K562 (cell line): ENCODE measurements around the gene CD164L2. TPM values are rescaled to one million over a fixed set of nuclear protein-coding genes. Genes with fewer than 3 reads are reported as not detected.

ENCODE experiments used
- ATAC-seq: fragments of 200-7000 bp; cut with Tn5 transposase; 3 replicates; pipeline ENCODE4 v1.9.1; 2020; ENCODE audit warnings: moderate library complexity
- BruUV-seq: library from RNA; stranded (reverse); fragments of 400-500 nt; replicated peaks from 2 replicates; lab custom pipeline; 2021; lab: Mats Ljungman, UMichigan
- CTCF ChIA-PET: fragments of 300-600 bp; formaldehyde crosslinking; extraction: SDS; loops from one replicate; lab custom pipeline; 2021; ENCODE audit warnings: low intra/inter-chr PET ratio; lab: Yijun Ruan, JAX
- POLR2A ChIA-PET: fragments of 300-600, 350-650 bp; sonication (Branson Sonifier 250); formaldehyde crosslinking; extraction: SDS; loops from one replicate; lab custom pipeline; 2021; ENCODE audit warnings: antibody characterized with exemption, inconsistent platforms; lab: Yijun Ruan, JAX
- DNase-seq, 4 experiments: peaks; one replicate each; pipeline versions ENCODE4 v3.0.0 to v3.0.0-alpha.2; 2011 to 2018; ENCODE audit warnings: low spot score in 3 of 4, mixed read lengths in 3 of 4; ENCODE audit errors: extremely low read depth in 1 of 4
- FAIRE-seq: peaks from 2 replicates; lab custom pipeline; 2011; peaks lifted over from hg19 to GRCh38; lab: Jason Lieb, UNC
- H2AFZ ChIP-seq: 2 replicates; pipeline ENCODE4 v1.6.0; 2011; ENCODE audit warnings: low read depth, low read length, control low read depth, inconsistent platforms
- H3K27ac ChIP-seq: fragments of 200-600 bp; 3 replicates; pipeline ENCODE4 v1.8.0; 2011; ENCODE audit warnings: low read depth, mild to moderate bottlenecking, control low read depth, inconsistent platforms, low read length, moderate library complexity, mixed read lengths; ENCODE audit errors: extremely low read depth
- H3K27me3 ChIP-seq, 2 experiments: fragments of 300-600 bp in 1 of 2; 2 replicates in 1 of 2; 3 replicates in 1 of 2; pipeline versions ENCODE4 v1.6.0 to v1.8.0; 2011; ENCODE audit warnings: inconsistent platforms in 2 of 2, low read length in 2 of 2, mild to moderate bottlenecking in 1 of 2, mixed read lengths in 1 of 2, moderate library complexity in 1 of 2; ENCODE audit not compliant: control insufficient read depth in 2 of 2, insufficient read depth in 2 of 2
- H3K36me3 ChIP-seq: fragments of 300-600 bp; 3 replicates; pipeline ENCODE4 v1.8.0; 2011; ENCODE audit warnings: mild to moderate bottlenecking, low read length, inconsistent platforms; ENCODE audit not compliant: control insufficient read depth, insufficient read depth
- H3K4me1 ChIP-seq, 2 experiments: fragments of 200-600 bp in 1 of 2; replicated peaks in 1 of 2; 2 replicates in 1 of 2; 3 replicates in 1 of 2; pipeline versions ENCODE4 v1.5.1 to v1.8.0; 2011; ENCODE audit warnings: inconsistent platforms in 2 of 2, low read length in 2 of 2, mild to moderate bottlenecking in 1 of 2, mixed read lengths in 1 of 2, moderate library complexity in 1 of 2; ENCODE audit not compliant: control insufficient read depth in 2 of 2, insufficient read depth in 2 of 2
- H3K4me2 ChIP-seq: 2 replicates; pipeline ENCODE4 v1.6.1; 2011; ENCODE audit warnings: low read length, control low read depth, inconsistent platforms, mixed read lengths; ENCODE audit not compliant: insufficient read depth
- H3K4me3 ChIP-seq: fragments of 200-600 bp; sonication (generic), shearing (Covaris generic); 2 replicates; pipeline ENCODE4 v1.5.1; 2016; ENCODE audit warnings: control low read depth, inconsistent platforms
- H3K79me2 ChIP-seq: fragments of 200-600 bp; 3 replicates; pipeline ENCODE4 v1.8.0; 2011; ENCODE audit warnings: low read length, inconsistent platforms; ENCODE audit not compliant: control insufficient read depth, insufficient read depth
- H3K9ac ChIP-seq, 2 experiments: 2 replicates each; pipeline versions ENCODE4 v1.6.0 to v1.6.1; 2011; ENCODE audit warnings: low read depth in 2 of 2, low read length in 2 of 2, control low read depth in 1 of 2, inconsistent platforms in 1 of 2, mild to moderate bottlenecking in 1 of 2, mixed read lengths in 1 of 2; ENCODE audit not compliant: insufficient read depth in 1 of 2
- H3K9me1 ChIP-seq: one replicate; pipeline ENCODE4 v1.6.0; 2011; ENCODE audit warnings: inconsistent platforms, mild to moderate bottlenecking, low read length, moderate library complexity; ENCODE audit not compliant: control insufficient read depth, insufficient read depth
- H3K9me3 ChIP-seq: replicated peaks from 2 replicates; pipeline ENCODE4 v1.5.1; 2011; ENCODE audit warnings: low read depth, low read length, inconsistent platforms; ENCODE audit not compliant: control insufficient read depth, insufficient read depth
- H4K20me1 ChIP-seq: replicated peaks from 2 replicates; pipeline ENCODE4 v1.6.1; 2011; ENCODE audit warnings: low read length, inconsistent platforms, mixed read lengths; ENCODE audit not compliant: control insufficient read depth, insufficient read depth
- ARID3B ChIP-seq: fragments of 250-450 bp; sonication (Bioruptor Pico); IDR thresholded peaks from 2 replicates; pipeline ENCODE4 v1.4.0; 2020; ENCODE audit warnings: borderline replicate concordance
- BCL6 ChIP-seq: fragments of 250-450 bp; sonication (Bioruptor Pico); IDR thresholded peaks from 2 replicates; pipeline ENCODE4 v1.4.0; 2020
- CAMTA2 ChIP-seq: fragments of 250-450 bp; sonication (Bioruptor Pico); conservative IDR thresholded peaks from 2 replicates; pipeline ENCODE4 v1.5.1; 2022
- CTBP1 ChIP-seq: fragments of 450-650 bp; IDR thresholded peaks from 2 replicates; pipeline ENCODE4 v1.6.1; 2016; ENCODE audit warnings: borderline replicate concordance
- FUS ChIP-seq: fragments of 200-400 bp; formaldehyde crosslinking; optimal IDR thresholded peaks from 2 replicates; pipeline ENCODE3; 2017; ENCODE audit warnings: low read depth, low read length
- MTA3 ChIP-seq: fragments of 450-650 bp; formaldehyde crosslinking; IDR thresholded peaks from 2 replicates; pipeline ENCODE4 v1.6.1; 2017; ENCODE audit warnings: mild to moderate bottlenecking, borderline replicate concordance
- MXI1 ChIP-seq: IDR thresholded peaks from 2 replicates; pipeline ENCODE4 v1.6.1; 2011; ENCODE audit warnings: low read depth, mild to moderate bottlenecking, improper control_type of control experiment, low read length
- NFE2 ChIP-seq: IDR thresholded peaks from 2 replicates; pipeline ENCODE4 v1.6.1; 2014; ENCODE audit warnings: antibody characterized with exemption, low read depth
- PHB2 ChIP-seq: fragments of 450-650 bp; IDR thresholded peaks from 2 replicates; pipeline ENCODE4 v1.6.1; 2017; ENCODE audit warnings: low read depth
- SRSF3 ChIP-seq: fragments of 200-400 bp; formaldehyde crosslinking; IDR thresholded peaks from 2 replicates; pipeline ENCODE4 v1.6.1; 2016; ENCODE audit warnings: mild to moderate bottlenecking, low read length, moderate library complexity; ENCODE audit not compliant: insufficient read depth
- ZNF354B ChIP-seq: fragments of 250-450 bp; sonication (Bioruptor Pico); IDR thresholded peaks from 2 replicates; pipeline ENCODE4 v1.4.0; 2020
- ZNF592 ChIP-seq: fragments of 450-650 bp; IDR thresholded peaks from 2 replicates; pipeline ENCODE4 v1.6.1; 2017; ENCODE audit warnings: antibody characterized with exemption, mild to moderate bottlenecking
- WGBS: fragments of 100-300 bp; shearing (Covaris generic); methylation state at CpG from one replicate; pipeline ENCODE4 v1.1.6; 2016; ENCODE audit warnings: low coverage, mixed read lengths; ENCODE audit not compliant: insufficient coverage; ENCODE audit errors: missing lambda C conversion rate; 5-methylcytosine and 5-hydroxymethylcytosine counted together
- in situ Hi-C: fragments of 300-500 bp; cut with MboI; formaldehyde crosslinking; loops from 4 replicates; pipeline ENCODE4 v1.15.0; 2018; ENCODE audit warnings: inconsistent platforms, mixed read lengths
- intact Hi-C: fragments of 100-400 bp; cut with micrococcal nuclease; formaldehyde crosslinking; loops from 2 replicates; pipeline ENCODE4 v1.14.2; 2022
- polyA plus RNA-seq, 8 experiments: library from polyadenylated mRNA; depleted of rRNA in 4 of 8; stranded (reverse) in 5 of 8; unstranded in 3 of 8; fragments of >200 nt; fragmentation: Nextera tagmentation in 2 of 8; fragmentation: Illumina TruSeq in 1 of 8; extraction: Ambion mirVana in 2 of 8; extraction: Trizol in 1 of 8; gene quantifications; 2 replicates each; pipeline versions ENCODE4 v1.2.1 to v1.2.3, GENCODE V29; 2011 to 2014; ENCODE audit warnings: inconsistent platforms in 1 of 8, missing spikeins in 1 of 8
- total RNA-seq, 7 experiments: library from RNA; depleted of rRNA in 6 of 7; stranded (reverse); fragments of >200 nt in 6 of 7; fragmentation: Illumina TruSeq in 2 of 7; extraction: Trizol in 2 of 7; gene quantifications; 2 replicates each; pipeline versions ENCODE4 v1.2.1 to v1.2.3, GENCODE V29; 2011 to 2021; ENCODE audit warnings: low replicate concordance in 1 of 7
- TF ChIP-seq, protein P1 (sequence below): fragments of 250-450 bp; sonication (Bioruptor Pico); IDR thresholded peaks from 2 replicates; pipeline ENCODE4 v1.4.0; 2020; ENCODE audit warnings: mild to moderate bottlenecking, moderate library complexity

CD164L2 gene
- total and polyA plus RNA-seq, 9 of the 15 experiments (the other 6 are each of a cell fraction or from before 2014, with no cell fraction given) = 0.08 to 0.92 (median 0.38) TPM; not detected in 1

GRCh38 chr1:27374362-27375086 lies 8.6 kb downstream of the CD164L2 start, which contains the start of gene FCN3:
Gene FCN3 (minus strand): TSS chr1:27374824. CDS start chr1:27374818, 6 bp downstream.
- CTCF ChIA-PET = no interaction called here
- in situ Hi-C loops = no loop called here
- no peak for TF ChIP-seq MTA3
- TF ChIP-seq BCL6 (CRISPR knock-in tag) = no peak
- no peak for TF ChIP-seq ZNF592
- no peak for TF ChIP-seq SRSF3
- no peak for TF ChIP-seq ZNF354B (CRISPR knock-in tag)
- no peak for TF ChIP-seq CAMTA2
- TF ChIP-seq CTBP1 = no peak
- no peak for TF ChIP-seq FUS
- no peak for TF ChIP-seq NFE2
- TF ChIP-seq PHB2 = no peak
- no peak for TF ChIP-seq ARID3B (CRISPR knock-in tag)
- TF ChIP-seq, protein P1, sequence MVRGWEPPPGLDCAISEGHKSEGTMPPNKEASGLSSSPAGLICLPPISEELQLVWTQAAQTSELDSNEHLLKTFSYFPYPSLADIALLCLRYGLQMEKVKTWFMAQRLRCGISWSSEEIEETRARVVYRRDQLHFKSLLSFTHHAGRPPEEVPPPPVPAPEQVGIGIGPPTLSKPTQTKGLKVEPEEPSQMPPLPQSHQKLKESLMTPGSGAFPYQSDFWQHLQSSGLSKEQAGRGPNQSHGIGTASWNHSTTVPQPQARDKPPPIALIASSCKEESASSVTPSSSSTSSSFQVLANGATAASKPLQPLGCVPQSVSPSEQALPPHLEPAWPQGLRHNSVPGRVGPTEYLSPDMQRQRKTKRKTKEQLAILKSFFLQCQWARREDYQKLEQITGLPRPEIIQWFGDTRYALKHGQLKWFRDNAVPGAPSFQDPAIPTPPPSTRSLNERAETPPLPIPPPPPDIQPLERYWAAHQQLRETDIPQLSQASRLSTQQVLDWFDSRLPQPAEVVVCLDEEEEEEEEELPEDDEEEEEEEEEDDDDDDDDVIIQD = no peak
- no peak for TF ChIP-seq MXI1

More at GRCh38 chr1:27374362-27375086, 8.6 kb downstream of the CD164L2 start, which contains the start of gene FCN3:
- H4K20me1 ChIP-seq = no peaks in the 10 kb centered on the region
- H3K9me3 ChIP-seq = no peaks in the 10 kb centered on the region
- intact Hi-C loops = loop anchor here (5.0 kb wide), 1 partner anchor 72 kb away; no protein-coding TSS in a partner anchor
- H3K4me2 ChIP-seq = no peak within 1 kb of the TSS
- H3K36me3 ChIP-seq = no peaks in the 10 kb centered on the region
- BruUV-seq = no TSS peak
- ATAC-seq (no peak), FAIRE-seq (no peak), DNase-seq (no peak)
- no peak within 1 kb of the TSS for H3K27ac ChIP-seq
- no peak within 1 kb of the TSS for H3K4me3 ChIP-seq
- POLR2A ChIA-PET = interaction anchor here (1.2 kb wide), 1 partner anchor 9 kb away, joined by 5 read pairs; no protein-coding TSS in a partner anchor
- WGBS = 27% methylated on average over 4 of the region's 4 CpGs
- H3K27me3 ChIP-seq = no peaks in the 10 kb centered on the region
- no peak within 1 kb of the TSS for H2AFZ ChIP-seq
- H3K9ac ChIP-seq = peak within 1 kb of the TSS in 1 of 2 experiments; percentile 38; a peak in 1 of 4 replicates
- no peaks in the 10 kb centered on the region for H3K79me2 ChIP-seq
- H3K4me1 ChIP-seq = peaks cover 4 to 29% of the 10 kb centered on the region in 2 experiments; a peak in 4 of 5 replicates
- no peaks in the 10 kb centered on the region for H3K9me1 ChIP-seq
